Mesenchymal stem cell (in vitro differentiated cells and primary cell): Measurements from ENCODE around the gene TRPC6.

ENCODE experiments used
- DNase-seq: peaks from one replicate; pipeline ENCODE4 v3.0.0-alpha.2; 2013
- H2AFZ ChIP-seq: one replicate; pipeline ENCODE4 v1.6.1; 2013; ENCODE audit warnings: low read depth, mild to moderate bottlenecking, control low read depth, inconsistent platforms, low read length, moderate library complexity
- H2AK5ac ChIP-seq: 2 replicates; pipeline ENCODE4 v1.6.1; 2013; ENCODE audit warnings: low read length, moderate library complexity, mild to moderate bottlenecking, inconsistent platforms; ENCODE audit not compliant: severe bottlenecking
- H2BK120ac ChIP-seq: one replicate; pipeline ENCODE4 v1.6.1; 2013; ENCODE audit warnings: low read depth, mild to moderate bottlenecking, inconsistent platforms, low read length, moderate library complexity
- H2BK12ac ChIP-seq, 2 experiments: one replicate each; pipeline ENCODE4 v1.6.1; 2013; ENCODE audit warnings: inconsistent platforms in 2 of 2, low read length in 2 of 2, mild to moderate bottlenecking in 2 of 2, moderate library complexity in 2 of 2, control low read depth in 1 of 2
- H2BK15ac ChIP-seq: one replicate; pipeline ENCODE4 v1.6.1; 2013; ENCODE audit warnings: mild to moderate bottlenecking, low read depth, inconsistent platforms; ENCODE audit not compliant: poor library complexity, severe bottlenecking
- H2BK5ac ChIP-seq: 2 replicates; pipeline ENCODE4 v1.6.1; 2013; ENCODE audit warnings: low read depth, mild to moderate bottlenecking, low read length, control low read depth, inconsistent platforms; ENCODE audit not compliant: poor library complexity, severe bottlenecking
- H3K14ac ChIP-seq, 2 experiments: one replicate each; pipeline ENCODE4 v1.6.1; 2013; ENCODE audit warnings: inconsistent platforms in 2 of 2, low read length in 2 of 2, control low read depth in 1 of 2, mild to moderate bottlenecking in 1 of 2, moderate library complexity in 1 of 2
- H3K18ac ChIP-seq, 2 experiments: one replicate each; pipeline ENCODE4 v1.6.1; 2013; ENCODE audit warnings: inconsistent platforms in 2 of 2, low read length in 2 of 2, control low read depth in 1 of 2, low read depth in 1 of 2, mild to moderate bottlenecking in 1 of 2
- H3K23ac ChIP-seq, 2 experiments: one replicate each; pipeline ENCODE4 v1.6.1; 2013; ENCODE audit warnings: inconsistent platforms in 2 of 2, low read length in 2 of 2, mild to moderate bottlenecking in 2 of 2, moderate library complexity in 2 of 2, control low read depth in 1 of 2
- H3K27ac ChIP-seq: 2 replicates; pipeline ENCODE4 v1.5.1; 2013; ENCODE audit warnings: mild to moderate bottlenecking, moderate library complexity, low read length, control low read depth, inconsistent platforms; ENCODE audit not compliant: poor library complexity, severe bottlenecking
- H3K27me3 ChIP-seq, 2 experiments: 2 replicates each; pipeline versions ENCODE4 v1.6.1 to v1.7.0; 2013; ENCODE audit warnings: low read length in 2 of 2, mild to moderate bottlenecking in 2 of 2, moderate library complexity in 2 of 2, control low read depth in 1 of 2, inconsistent platforms in 1 of 2; ENCODE audit not compliant: control insufficient read depth in 1 of 2, insufficient read depth in 1 of 2
- H3K36me3 ChIP-seq, 2 experiments: 2 replicates each; pipeline versions ENCODE4 v1.6.1 to v1.7.0; 2013; ENCODE audit warnings: low read length in 2 of 2, control low read depth in 1 of 2, inconsistent platforms in 1 of 2, low read depth in 1 of 2, mild to moderate bottlenecking in 1 of 2; ENCODE audit not compliant: insufficient read depth in 2 of 2, control insufficient read depth in 1 of 2
- H3K4ac ChIP-seq, 2 experiments: one replicate each; pipeline ENCODE4 v1.6.1; 2013; ENCODE audit warnings: inconsistent platforms in 2 of 2, low read length in 2 of 2, mild to moderate bottlenecking in 2 of 2, moderate library complexity in 2 of 2, control low read depth in 1 of 2, low read depth in 1 of 2
- H3K4me1 ChIP-seq: 2 replicates; pipeline ENCODE4 v1.6.1; 2013; ENCODE audit warnings: low read depth, low read length, control low read depth; ENCODE audit not compliant: control insufficient read depth, insufficient read depth
- H3K4me2 ChIP-seq: 2 replicates; pipeline ENCODE4 v1.6.1; 2013; ENCODE audit warnings: low read length, mild to moderate bottlenecking, inconsistent platforms; ENCODE audit not compliant: poor library complexity, severe bottlenecking
- H3K4me3 ChIP-seq, 2 experiments: 2 replicates each; pipeline versions ENCODE4 v1.5.1 to v1.7.0; 2013; ENCODE audit warnings: low read length in 2 of 2, mild to moderate bottlenecking in 2 of 2, control low read depth in 1 of 2, low read depth in 1 of 2; ENCODE audit not compliant: insufficient read depth in 1 of 2
- H3K79me1 ChIP-seq: replicated peaks from 2 replicates; pipeline ENCODE4 v1.6.1; 2013; ENCODE audit warnings: mild to moderate bottlenecking, control low read depth, low read length, inconsistent platforms; ENCODE audit not compliant: poor library complexity, severe bottlenecking
- H3K9ac ChIP-seq: 2 replicates; pipeline ENCODE4 v1.7.0; 2013; ENCODE audit warnings: mild to moderate bottlenecking, low read length, moderate library complexity
- H3K9me3 ChIP-seq: 2 replicates; pipeline ENCODE4 v1.7.0; 2013; ENCODE audit warnings: mild to moderate bottlenecking, low read length; ENCODE audit not compliant: control insufficient read depth
- H4K8ac ChIP-seq: one replicate; pipeline ENCODE4 v1.6.1; 2013; ENCODE audit warnings: inconsistent platforms, mild to moderate bottlenecking, low read length, moderate library complexity
- H4K91ac ChIP-seq: one replicate; pipeline ENCODE4 v1.6.1; 2013; ENCODE audit warnings: mild to moderate bottlenecking, low read length, inconsistent platforms
- WGBS: methylation state at CpG from one replicate; pipeline ENCODE4 v1.1.7; 2013; ENCODE audit warnings: mixed read lengths; 5-methylcytosine and 5-hydroxymethylcytosine counted together

TRPC6 gene

DNA sequence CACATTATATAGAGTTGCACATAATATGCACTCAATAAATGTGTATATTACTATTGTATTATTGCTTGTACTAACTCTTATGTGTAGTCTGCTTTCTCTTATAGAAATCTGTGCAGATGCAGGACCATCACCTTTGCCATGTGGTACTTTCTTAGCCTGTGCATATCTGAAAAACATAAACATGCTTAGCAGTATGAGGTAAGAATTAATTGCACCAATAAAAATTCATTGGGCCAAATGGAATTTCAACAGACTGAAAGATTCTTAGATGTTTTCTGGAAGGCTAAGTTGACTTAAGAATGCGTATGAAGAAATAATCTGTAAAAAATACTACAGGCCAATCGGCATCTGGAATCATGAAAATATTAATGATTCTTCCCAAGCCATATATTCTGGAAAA lies 55.3 kb downstream of the TRPC6 start:
- H3K4me1 ChIP-seq = no peaks in the 10 kb centered on the region
- H2BK5ac ChIP-seq = no peak overlapping the region
- H3K9me3 ChIP-seq = no peaks in the 10 kb centered on the region
- H3K4me3 ChIP-seq = no peak overlapping the region
- H2BK15ac ChIP-seq = no peak overlapping the region
- no peak overlapping the region for H4K91ac ChIP-seq
- H2AFZ ChIP-seq = no peak overlapping the region
- DNase-seq = no peak
- H3K4ac ChIP-seq = no peak overlapping the region
- H3K27ac ChIP-seq = no peak overlapping the region
- no peak overlapping the region for H3K18ac ChIP-seq
- no peak overlapping the region for H3K4me2 ChIP-seq
- H4K8ac ChIP-seq = no peak overlapping the region
- 91% methylated on average over 2 of the region's 2 CpGs for WGBS
- no peak overlapping the region for H3K23ac ChIP-seq
- no peaks in the 10 kb centered on the region for H3K79me1 ChIP-seq
- no peak overlapping the region for H2BK12ac ChIP-seq
- no peak overlapping the region for H3K9ac ChIP-seq
- no peak overlapping the region for H2AK5ac ChIP-seq
- H3K36me3 ChIP-seq = no peaks in the 10 kb centered on the region
- no peak overlapping the region for H2BK120ac ChIP-seq
- H3K14ac ChIP-seq = no peak overlapping the region
- no peaks in the 10 kb centered on the region for H3K27me3 ChIP-seq

DNA sequence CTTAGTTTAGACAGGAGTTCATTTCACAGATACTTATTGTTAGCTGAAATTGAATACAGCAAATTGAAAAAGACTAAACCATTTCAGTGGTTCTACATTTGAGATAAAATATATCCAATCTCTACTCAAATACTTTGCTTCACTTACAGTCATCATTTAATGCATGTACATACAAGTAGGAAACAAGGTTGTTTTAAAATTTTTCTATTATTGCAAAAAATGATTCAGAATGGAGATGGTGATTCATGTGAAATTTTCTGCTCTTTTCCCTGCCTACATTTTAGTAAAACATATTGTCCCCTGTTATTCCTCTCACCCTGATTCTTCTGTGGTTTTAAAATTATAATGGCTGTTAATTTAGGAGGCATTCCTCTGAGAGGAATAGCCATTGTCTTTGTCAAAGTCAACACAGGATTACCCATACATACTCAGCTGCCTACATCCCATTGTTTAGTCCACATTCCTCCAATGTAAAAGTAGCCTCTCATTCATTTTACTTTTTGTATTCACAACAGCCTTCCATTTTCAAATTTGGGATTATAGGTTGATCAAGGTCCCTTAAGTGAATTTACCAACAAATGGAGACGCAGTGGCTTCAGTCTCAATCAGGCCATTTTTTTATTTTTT lies 60.1 kb downstream of the TRPC6 start:
- Histone ChIP-seq H3K4me2 (no peak overlapping the region), H3K9ac (no peak overlapping the region), H4K91ac (no peak overlapping the region), H3K18ac (no peak overlapping the region), H2BK120ac (no peak overlapping the region), H3K79me1 (no peaks in the 10 kb centered on the region), H3K4me1 (no peaks in the 10 kb centered on the region), H3K27me3 (no peaks in the 10 kb centered on the region), H3K4ac (no peak overlapping the region), H4K8ac (no peak overlapping the region), H2AFZ (no peak overlapping the region), H2BK5ac (no peak overlapping the region), H3K23ac (no peak overlapping the region), H2AK5ac (no peak overlapping the region), H3K36me3 (no peaks in the 10 kb centered on the region), H3K14ac (no peak overlapping the region), H3K27ac (no peak overlapping the region), H3K9me3 (no peaks in the 10 kb centered on the region), H2BK15ac (no peak overlapping the region), H3K4me3 (no peak overlapping the region), H2BK12ac (no peak overlapping the region)
- no peak for DNase-seq
- WGBS = 91% methylated on average over 1 of the region's 1 CpG

DNA sequence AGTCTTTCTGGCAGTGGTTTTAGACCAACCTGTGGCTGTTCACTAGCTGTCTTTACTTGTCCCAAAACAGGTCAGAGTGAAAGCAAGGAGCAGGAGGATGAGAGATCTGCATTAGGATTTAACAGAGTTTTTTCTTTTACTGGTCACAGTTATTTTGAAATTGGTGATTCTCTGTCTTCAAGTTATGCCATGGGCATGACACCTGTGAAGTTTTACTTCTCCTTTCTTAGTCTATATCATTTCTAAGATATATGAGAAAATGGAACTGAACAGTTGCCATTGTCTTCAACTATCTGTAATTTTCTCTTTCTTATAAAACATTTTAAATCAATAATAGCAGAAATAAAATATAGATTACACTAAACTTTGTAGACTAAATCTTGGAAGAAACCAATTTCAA lies 60.6 kb downstream of the TRPC6 start:
- Histone ChIP-seq H3K4me3 (no peak overlapping the region), H3K27me3 (no peaks in the 10 kb centered on the region), H4K8ac (no peak overlapping the region), H3K14ac (no peak overlapping the region), H3K9me3 (no peaks in the 10 kb centered on the region), H2AK5ac (no peak overlapping the region), H3K27ac (no peak overlapping the region), H3K18ac (no peak overlapping the region), H2AFZ (no peak overlapping the region), H3K4me1 (no peaks in the 10 kb centered on the region), H2BK12ac (no peak overlapping the region), H2BK15ac (no peak overlapping the region), H2BK120ac (no peak overlapping the region), H3K79me1 (no peaks in the 10 kb centered on the region), H3K4ac (no peak overlapping the region), H3K4me2 (no peak overlapping the region), H3K9ac (no peak overlapping the region), H4K91ac (no peak overlapping the region), H3K36me3 (no peaks in the 10 kb centered on the region), H2BK5ac (no peak overlapping the region), H3K23ac (no peak overlapping the region)
- no peak for DNase-seq

DNA sequence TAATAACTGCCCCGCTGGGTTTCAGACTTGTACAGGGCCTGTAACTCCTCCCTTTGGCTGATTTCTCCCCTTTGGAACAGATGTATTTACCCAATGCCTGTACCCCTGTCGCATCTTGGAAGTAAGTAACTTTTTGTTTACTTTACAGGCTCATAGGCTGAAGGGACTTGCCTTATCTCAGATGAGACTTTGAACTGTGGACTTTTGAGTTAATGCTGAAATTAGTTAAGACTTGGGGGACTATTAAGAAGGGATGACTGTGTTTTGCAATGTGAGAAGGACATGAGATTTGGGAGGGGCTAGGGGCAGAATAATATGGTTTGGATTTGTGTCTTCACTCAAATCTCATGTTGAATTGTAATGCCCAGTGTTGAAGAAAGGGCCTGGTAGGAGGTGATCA lies 62.0 kb downstream of the TRPC6 start:
- H3K9ac ChIP-seq = no peak overlapping the region
- H3K27me3 ChIP-seq = no peaks in the 10 kb centered on the region
- no peak overlapping the region for H2AFZ ChIP-seq
- no peaks in the 10 kb centered on the region for H3K79me1 ChIP-seq
- no peak overlapping the region for H3K14ac ChIP-seq
- H3K36me3 ChIP-seq = no peaks in the 10 kb centered on the region
- H3K4me3 ChIP-seq = no peak overlapping the region
- no peak for DNase-seq
- no peak overlapping the region for H3K27ac ChIP-seq
- H3K4ac ChIP-seq = no peak overlapping the region
- H2BK120ac ChIP-seq = no peak overlapping the region
- H2BK12ac ChIP-seq = no peak overlapping the region
- no peaks in the 10 kb centered on the region for H3K4me1 ChIP-seq
- H2BK5ac ChIP-seq = no peak overlapping the region
- no peak overlapping the region for H3K4me2 ChIP-seq
- no peak overlapping the region for H4K8ac ChIP-seq
- H3K23ac ChIP-seq = no peak overlapping the region
- no peak overlapping the region for H2BK15ac ChIP-seq
- 78% methylated on average over 2 of the region's 2 CpGs for WGBS
- no peak overlapping the region for H2AK5ac ChIP-seq
- no peak overlapping the region for H3K18ac ChIP-seq
- H3K9me3 ChIP-seq = no peaks in the 10 kb centered on the region
- H4K91ac ChIP-seq = no peak overlapping the region
